ENCODE data around the gene ANAPC2. TPM values are rescaled to one million over a fixed set of nuclear protein-coding genes. Genes with fewer than 3 reads are reported as not detected.

The ANAPC2 gene
- total RNA-seq, 1 experiment from 2014 or later, result 17.6 TPM

DNA sequence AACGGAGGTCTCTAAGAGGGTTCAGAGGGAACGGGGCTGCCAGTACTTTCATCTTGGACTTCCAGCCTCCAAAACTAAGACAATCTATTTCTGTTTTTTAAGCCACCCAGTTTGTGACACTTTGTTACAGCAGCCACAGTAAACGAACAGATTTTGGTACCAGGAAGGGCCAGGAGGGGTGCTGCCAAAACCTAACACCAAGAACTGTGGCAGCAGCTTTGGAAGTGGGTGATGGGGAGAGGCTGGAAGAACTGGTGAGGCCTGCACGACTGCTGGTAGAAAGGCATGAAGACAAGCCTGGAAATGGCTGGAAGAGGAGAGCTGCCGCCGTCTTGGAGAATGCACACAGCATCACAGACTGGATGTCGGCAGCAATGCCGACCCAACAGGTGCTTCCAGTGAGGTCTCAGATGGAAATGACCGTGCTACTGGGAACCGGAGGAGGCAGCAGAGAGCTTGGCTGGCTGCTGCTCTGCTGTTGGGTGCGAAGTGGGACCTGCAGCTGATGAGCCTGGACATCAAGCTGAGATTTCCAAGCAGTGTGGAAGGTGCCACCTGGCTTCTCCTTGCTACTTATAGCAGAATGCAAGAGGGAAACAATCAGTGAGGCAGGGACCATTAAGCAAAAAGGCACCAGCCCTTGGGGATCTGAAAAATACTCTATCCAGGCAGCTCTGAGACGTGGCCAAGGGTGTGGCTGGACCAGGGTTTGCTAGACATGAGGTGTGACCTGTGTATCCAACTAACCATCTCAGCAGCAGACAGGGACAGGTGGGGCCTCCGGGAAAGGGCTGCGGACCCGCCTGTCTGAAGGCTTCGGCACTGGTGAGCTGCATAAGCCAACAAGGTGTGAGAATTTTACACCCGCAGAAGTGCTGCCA, 11.8 kb downstream of the ANAPC2 start:
- peak; percentile 38 for DNase-seq (ENCODE audit: low read depth)

DNA sequence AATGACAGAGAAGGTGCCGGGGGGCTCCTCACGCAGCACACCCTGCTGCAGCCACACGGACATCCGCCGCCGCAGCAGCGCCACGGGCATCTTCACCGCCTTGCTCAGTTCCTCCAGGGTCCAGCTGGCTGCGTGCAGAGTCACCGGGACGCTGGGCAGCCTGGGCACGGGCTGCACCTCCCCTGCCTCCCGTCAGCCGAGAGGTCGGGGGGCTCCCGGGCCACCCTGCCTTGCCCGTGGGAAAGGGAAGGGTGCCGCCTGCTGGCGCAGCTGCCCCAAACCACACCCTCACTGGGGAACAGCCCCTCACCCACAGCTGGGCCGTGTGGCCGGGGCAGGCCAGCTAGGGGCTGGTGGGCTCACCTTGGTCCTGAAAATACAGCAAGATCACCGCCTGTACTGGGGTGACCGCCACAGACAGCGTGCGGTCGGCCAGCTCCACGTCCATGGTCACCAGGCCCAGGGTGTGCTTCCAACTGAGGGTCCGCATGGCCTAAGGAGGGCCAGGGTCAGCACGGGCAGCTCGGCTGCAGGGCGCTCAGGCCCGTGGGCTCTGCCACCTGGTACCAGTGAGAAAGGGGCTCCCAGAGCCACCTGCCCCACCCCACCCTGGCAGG, 12.9 kb downstream of the ANAPC2 start:
- no peak for DNase-seq (ENCODE audit: low read depth)

DNA sequence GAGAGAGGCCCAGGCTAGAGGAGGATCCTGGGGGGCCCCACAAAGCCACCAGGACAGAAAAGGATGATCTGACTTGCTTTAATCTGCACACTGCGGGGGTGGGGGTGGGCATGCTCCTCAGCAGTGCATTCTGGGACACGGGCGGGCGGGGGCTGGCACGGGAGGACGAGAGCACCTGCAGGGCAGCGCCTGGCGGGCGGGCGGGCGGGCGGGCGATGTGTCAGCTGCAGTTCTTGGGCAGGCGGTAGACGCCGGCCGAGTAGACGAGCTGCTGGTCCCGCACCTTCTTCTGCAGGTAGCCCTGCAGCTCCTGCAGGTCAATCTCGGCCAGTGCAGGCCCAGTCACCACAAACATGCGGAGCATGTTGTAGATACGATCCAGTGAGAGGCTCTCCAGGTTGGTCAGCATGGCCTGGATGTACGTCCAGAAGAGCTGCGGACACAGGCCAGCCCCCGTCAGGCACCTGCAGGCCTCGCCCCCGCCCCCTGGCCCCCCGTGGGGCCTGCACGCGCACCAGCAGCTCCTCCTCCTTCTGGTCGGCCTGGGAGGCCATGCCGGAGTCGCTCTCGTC, 13.6 kb downstream of the ANAPC2 start:
- DNase-seq (ENCODE audit: low read depth), result no peak

DNA sequence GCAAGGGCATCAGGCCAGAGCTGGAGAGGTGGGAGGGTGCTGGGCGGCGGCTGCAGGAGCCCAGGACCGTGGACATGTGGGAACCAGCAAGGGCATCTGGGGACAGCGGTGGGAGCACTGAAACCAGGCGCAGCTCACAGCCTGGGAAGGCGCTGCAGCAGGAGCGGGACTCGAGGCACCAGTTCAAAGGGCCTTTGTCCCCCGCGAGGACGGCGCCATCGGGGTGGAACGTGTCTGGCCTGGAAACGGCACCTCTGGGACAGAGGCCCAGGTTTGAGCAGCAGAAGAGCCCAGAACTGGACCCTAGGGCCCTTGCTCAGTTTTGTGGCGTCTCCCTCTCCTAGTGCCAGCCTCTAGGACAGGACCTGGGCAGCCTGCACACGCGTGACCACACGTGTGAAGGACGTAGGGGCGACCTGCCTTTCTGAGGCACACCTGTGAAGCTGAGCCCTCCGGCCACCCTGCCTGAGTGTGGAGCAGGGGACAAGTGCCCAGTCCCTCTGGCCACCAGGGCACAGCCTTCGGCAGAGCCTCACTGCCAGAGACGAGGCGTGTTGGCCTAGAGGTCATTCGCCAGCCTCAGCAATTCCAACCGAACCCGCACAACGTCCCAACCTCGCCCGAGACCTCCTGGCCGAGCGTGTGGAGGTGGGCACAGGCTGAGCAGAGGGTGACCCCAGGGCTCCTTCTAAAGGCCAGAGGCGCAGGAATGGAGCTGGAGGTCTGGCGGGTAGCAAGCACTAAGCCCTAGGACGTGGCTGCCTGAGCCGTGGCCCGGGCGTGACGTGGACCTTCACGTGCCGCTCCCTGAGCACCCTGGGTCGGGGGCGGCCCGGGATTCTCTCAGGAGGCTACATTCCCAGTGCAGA, 14.3 kb downstream of the ANAPC2 start:
- DNase-seq (ENCODE audit: low read depth), result no peak

DNA sequence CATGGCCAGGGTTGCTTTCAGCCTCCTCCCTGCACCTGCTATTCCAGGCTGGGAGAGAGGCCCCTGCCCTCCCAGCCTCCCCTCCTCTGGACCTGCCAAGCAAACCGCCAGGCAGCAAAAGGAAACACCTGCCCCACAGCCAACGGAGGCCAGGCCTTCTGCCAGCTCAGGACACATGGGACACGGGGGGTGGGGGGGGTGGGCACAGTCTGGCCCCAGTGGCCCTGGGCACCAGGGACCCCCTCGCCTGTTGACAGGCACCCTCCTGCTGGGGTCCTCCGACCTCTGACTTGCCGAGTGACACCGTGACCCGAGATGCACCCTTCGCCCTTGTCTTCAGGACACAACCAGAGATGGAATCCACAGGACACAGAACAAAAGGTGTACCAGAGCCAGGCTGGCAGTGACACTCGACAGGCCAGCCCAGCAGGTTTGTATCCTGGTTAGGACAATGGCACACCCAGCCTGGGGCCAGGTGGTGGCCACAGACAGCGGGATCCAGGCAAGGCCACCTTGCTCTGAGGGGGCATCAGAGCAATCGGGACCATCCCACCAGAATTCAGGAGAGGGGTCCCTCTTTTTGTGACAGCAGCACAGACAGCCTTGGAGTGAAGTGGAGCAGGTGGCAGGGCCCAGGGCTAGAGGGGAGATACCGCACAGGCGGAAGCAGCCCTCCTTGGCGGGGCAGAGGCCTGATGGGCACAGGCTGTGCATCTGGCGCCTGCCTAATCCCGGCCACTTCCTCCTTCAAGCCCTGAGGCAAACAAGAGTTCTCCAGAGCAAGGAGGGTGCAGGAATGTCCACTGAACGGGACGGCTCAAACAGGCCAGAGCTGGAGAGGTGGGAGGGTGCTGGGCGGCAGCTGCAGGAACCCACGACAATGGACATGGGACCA, 15.2 kb downstream of the ANAPC2 start:
- DNase-seq (ENCODE audit: low read depth), result peak; percentile 50

DNA sequence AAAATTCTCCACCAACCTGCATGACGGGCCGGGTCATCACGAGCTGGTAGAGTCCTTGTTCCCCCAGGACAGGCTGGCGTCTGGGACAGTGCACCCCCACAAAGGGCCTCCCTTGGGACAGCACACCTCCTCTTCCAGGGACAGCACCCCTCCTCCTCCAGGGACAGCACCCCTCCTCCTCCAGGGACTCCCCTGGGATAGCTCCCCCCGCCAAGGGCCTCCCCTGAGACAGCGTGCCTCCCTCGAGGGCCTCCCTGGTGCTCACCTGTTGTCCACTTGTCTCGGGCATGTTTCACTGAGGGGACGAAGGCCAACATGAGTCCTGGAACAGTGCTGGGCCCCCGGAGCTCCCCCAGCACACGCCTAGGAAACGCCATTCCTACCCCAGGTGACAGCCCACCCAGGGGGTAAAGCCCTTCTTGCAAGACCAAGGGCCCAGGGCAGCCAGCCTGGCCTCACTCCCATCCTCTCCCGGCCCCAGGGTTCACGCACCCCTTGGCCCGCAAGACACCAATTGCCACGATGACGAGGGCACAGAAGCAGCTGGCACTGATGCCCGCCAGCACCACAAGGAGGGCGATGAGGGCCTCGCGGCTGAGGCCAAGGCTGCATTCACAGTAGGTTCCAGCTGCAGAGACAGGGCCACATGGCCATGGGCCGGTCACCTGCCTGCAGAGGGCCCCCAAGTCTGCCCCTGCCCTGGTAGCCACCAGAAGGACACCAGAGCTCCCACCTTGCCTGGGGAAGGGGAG, 17.0 kb downstream of the ANAPC2 start:
- no peak for DNase-seq (ENCODE audit: low read depth)

DNA sequence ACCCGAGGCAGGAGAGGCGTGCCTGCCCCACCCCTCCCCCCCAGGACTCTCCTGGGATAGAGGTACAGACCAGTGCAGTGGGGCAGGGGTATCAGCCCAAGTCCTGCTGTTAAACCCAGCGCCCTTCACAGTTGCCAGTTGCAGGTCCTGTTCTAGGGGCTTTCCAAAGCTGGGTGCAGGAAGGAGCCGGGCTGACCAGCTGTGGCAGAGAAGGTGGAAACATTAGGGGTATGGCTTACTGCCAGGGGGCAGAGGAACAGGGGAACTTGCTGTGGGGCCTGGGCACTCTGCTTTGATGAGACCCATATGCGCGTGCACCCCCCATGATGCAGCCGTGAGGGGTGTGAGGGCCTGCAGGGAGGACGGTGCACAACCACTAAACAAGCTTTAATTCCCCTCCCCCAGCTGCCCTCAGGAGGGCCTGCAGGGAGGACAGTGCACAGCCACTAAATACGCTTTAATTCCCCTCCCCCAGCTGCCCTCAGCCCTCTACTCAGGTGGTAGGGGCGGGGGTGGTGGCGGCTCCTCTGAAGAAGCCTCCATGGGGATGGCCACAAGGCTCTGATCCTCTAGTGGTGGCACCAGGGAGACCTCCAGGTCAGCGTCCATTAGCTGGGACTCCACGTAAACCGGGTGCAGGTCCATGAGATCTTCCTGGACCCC, 17.7 kb downstream of the ANAPC2 start:
- no peak for DNase-seq (ENCODE audit: low read depth)

DNA sequence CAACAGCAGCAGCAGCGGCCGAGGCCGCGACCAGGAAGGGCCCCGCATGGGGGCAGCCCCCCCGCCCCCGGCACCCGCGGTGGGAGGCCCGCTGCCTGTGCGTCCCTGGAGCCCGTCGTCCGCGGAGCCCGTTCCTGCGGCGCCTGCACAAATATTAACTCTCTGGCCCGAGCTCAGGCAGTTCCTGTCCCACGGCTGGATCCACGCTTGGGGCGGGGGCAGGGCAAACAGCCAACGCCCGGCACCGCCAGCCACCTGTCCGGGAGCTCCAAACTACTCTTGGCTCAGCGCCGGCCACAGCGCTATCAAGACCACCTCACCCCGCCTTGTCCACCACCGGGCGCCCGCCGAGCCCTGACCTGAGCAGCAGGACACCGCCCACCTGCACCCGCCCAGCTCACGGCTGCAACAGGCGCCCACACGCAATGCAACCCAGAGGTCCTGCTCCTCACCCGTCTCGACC, 18.4 kb downstream of the ANAPC2 start, which contains the start of gene LRRC26:
Gene LRRC26, minus strand, starts transcription at position 156 of the 463 bp plus-strand sequence. Its CDS starts 108 bp downstream, at position 48.
- no peak for DNase-seq (ENCODE audit: low read depth)

DNA sequence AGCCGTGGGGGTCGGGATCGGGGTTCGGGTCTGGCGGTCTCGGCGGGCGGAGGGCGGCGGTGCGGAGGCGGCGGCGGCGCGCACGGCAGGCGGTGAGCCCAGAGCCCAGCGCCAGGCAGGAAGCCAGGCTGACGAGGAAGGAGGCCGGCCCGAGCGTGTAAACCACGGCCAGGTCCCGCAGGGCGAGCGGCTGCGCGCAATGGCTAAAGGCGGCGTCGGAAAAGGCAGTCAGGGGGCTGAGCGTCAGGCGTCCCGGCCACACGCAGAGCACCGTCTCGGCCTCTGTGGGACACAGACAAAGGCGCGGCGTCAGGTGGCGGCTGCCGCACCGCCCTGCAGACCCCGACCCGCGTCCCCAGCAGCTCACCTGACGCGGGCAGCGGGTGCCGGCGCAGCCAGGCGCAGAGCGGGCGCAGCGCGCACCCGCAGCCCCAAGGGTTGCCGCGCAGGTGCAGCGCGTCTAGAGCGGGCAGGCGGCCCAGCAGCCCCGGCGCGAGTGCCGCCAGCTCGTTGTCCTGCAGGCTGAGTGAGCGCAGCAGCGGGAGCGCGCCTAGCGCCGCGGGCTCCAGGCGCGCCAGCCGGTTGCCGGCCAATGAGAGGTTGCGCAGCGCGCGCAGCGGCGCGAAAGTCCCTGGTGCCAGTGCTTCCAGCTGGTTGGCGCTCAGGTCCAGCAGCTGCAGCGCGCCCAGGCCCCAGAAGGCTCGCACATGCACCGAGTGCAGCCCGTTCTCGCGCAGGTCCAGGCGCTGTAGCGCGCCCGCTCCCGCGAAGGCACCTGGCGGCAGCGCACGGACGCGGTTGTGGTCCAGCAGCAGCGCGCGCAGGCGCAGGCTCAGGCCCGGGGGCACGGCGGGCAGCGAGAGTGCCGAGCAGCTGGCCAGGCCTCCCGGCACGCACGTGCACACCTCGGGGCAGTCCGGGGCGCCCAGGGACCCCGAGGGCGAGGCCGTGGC, 19.2 kb downstream of the ANAPC2 start:
- DNase-seq (ENCODE audit: low read depth), result peak; percentile 49

DNA sequence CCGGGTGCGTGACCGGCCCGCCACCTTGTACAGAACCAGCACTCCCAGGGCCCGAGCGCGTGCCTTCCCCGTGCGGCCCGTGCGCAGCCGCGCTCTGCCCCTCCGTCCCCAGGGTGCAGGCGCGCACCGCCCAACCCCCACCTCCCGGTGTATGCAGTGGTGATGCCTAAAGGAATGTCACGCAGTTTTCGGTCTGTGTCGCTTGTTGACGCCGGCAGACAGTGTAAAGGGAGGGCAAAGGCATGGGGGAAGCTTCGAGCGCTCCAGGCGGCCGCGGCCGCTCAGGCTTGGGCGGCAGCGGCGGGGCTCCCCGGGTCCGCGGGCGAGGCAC, 19.8 kb downstream of the ANAPC2 start:
- DNase-seq (ENCODE audit: low read depth), result no peak

DNA sequence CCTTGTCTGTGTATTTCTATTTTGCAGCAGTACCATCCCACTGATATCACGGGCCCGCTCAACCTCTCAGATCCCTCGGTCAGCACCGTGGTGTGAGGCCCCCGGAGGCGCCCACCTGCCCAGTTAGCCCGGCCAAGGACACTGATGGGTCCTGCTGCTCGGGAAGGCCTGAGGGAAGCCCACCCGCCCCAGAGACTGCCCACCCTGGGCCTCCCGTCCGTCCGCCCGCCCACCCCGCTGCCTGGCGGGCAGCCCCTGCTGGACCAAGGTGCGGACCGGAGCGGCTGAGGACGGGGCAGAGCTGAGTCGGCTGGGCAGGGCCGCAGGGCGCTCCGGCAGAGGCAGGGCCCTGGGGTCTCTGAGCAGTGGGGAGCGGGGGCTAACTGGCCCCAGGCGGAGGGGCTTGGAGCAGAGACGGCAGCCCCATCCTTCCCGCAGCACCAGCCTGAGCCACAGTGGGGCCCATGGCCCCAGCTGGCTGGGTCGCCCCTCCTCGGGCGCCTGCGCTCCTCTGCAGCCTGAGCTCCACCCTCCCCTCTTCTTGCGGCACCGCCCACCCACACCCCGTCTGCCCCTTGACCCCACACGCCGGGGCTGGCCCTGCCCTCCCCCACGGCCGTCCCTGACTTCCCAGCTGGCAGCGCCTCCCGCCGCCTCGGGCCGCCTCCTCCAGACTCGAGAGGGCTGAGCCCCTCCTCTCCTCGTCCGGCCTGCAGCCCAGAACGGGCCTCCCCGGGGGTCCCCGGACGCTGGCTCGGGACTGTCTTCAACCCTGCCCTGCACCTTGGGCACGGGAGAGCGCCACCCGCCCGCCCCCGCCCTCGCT, 20.4 kb downstream of the ANAPC2 start:
- DNase-seq (ENCODE audit: low read depth), result no peak

DNA sequence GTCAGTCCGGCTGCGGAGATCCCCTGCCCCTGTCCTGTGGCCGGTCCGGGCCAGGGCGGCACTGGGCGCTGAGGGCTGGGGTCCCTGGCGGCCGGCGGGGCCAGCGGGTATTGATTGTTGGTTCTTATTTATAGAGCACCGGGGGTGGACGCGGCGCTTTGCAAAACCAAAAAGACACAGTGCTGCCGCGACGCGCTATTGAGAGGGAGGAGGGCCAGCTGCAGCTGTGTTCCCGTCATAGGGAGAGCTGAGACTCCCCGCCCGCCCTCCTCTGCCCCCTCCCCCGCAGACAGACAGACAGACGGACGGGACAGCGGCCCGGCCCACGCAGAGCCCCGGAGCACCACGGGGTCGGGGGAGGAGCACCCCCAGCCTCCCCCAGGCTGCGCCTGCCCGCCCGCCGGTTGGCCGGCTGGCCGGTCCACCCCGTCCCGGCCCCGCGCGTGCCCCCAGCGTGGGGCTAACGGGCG, 21.0 kb downstream of the ANAPC2 start:
- DNase-seq (ENCODE audit: low read depth), result no peak

DNA sequence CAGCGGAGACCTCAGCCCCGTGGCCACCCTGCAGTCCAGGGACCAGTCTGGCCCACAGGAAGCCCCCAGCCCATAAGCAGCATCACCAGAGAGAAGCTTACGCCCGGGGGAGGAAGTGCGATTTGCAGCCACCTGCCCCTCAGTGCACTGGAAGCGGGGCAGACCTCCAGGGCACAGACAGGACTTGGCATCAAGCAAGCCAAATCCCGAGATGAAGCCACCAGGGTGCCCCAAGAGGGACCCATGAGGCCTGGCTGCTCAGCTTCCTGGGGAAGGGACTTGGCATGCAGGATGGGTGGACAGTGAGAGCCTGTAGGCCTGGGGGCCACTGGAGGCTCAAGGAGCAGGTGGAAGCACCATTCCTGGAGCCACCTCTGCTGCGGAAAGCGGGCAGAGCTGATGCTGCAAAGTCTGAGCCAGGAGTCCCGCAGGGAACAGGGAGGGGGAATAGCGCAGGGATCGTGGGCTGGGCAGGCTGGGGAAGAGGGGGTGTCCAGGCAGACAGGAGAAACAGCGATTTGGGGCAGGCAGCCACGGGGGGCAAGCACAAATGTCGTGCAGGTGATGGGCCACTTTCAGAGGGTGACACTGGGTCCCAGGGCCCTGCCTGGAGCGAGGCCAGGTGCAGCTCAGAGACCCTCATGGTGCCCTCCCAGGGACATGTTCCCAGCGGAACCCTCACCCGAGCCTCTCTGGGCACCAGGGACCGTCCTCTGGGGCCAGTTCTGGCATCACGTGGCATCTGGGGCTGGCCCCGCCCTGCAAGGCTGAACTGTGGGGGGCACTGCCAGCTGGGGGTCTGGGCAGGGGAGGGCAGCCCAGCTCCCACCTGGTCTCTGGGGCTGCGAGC, 21.8 kb downstream of the ANAPC2 start:
- no peak for DNase-seq (ENCODE audit: low read depth)

DNA sequence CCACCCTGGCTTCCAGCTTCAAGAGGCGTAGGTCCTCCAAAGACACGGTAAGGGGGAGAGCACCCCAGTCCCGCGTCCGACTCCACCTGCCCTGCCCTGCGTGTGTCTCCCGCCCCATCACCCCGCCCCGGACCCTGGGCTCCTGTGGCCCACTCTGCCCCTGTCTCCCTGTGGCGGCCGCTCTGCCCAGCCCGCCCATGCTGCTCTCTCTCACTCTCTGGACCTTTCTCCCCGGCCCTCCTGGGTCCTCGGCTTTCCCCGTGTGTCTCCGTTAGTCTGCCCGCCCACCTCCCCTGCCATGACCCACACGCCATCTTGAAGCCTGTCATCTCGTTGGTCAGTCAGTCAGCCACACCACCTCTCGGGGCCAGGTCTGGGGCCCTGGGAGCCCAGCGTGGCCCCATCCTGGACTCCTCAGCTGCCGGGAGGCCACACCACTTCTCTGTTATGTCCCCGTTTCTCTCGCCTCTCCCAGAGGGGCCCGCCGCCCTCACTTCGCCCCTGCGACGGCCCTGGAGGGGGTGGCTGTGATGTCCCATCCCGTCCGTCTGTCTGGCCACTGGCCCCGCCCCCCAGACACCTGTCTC, 23.0 kb downstream of the ANAPC2 start:
- no peak for DNase-seq (ENCODE audit: low read depth)

DNA sequence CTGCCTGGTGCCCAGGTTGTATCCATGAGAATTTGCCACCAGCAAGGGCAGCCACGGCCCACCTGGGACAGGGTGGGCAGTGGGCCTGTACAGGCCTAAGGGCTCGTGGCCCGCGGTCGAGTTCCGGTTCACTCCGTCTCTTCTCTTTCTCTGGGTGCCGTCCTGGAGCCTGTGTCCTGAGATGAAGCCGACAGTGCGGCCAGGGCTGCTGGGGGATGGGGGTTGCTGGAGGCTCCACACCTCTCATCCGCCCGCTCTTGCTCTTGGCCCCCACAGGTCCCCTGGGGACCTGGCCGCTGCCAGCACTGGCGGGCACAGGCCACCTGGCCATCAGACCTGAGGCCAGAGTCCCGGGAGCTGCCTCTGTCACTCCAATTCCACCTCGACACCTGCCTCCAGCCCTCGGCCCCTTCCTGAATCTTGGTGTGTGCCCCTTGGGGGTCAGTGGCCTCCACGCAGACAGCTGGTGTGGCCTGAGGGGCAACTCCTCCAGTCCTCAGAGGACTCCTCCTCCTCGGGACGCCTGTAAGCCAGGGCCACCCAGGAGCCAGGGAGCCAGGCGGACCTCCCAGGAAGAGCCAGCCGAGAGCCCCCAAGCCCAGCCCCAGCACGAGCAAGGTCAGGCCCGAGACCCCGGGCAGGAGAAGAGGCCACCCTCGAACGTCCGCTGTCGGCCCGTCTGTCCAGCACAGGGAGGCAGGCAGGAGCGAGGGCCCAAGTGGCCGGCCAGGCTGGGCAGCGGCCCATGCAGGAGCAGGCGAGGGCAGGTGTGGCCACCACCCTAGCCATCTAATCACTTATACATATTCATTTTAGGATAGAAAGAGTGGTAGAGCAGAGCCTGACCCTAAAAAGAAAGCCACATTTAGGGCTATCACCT, 23.8 kb downstream of the ANAPC2 start:
- DNase-seq (ENCODE audit: low read depth), result no peak

Measured in M059J (cell line).